HCT116 (cell line): ENCODE results near the gene SLC25A42. TPM values are rescaled to one million over a fixed set of nuclear protein-coding genes. Genes with fewer than 3 reads are reported as not detected.
"Not testable (repeated sequence)": the region's sequence is repeated elsewhere in the genome, so short reads cannot be mapped to it uniquely, and the experiment has no call there.

Source experiments
- ATAC-seq: fragments of 200-7000 bp; cut with Tn5 transposase; 2 replicates; pipeline ENCODE4 v1.9.1; 2020; ENCODE audit warnings: mild to moderate bottlenecking, moderate library complexity
- BruUV-seq: library from RNA; stranded (reverse); fragments of 400-500 nt; replicated peaks from 2 replicates; lab custom pipeline; 2021; lab: Mats Ljungman, UMichigan
- CTCF ChIA-PET: fragments of 300-600 bp; sonication (Branson Sonifier 250); formaldehyde crosslinking; loops from one replicate; lab custom pipeline; 2021; ENCODE audit warnings: antibody characterized with exemption; lab: Charles Lee
- POLR2A ChIA-PET: fragments of 300-600, 350-600 bp; sonication (Branson Sonifier 250); formaldehyde crosslinking; loops from one replicate; lab custom pipeline; 2021; ENCODE audit warnings: antibody characterized with exemption; lab: Charles Lee
- RAD21 ChIA-PET, 2 experiments: fragments of 300-600 bp; sonication (Branson Sonifier 250); formaldehyde crosslinking; loops; one replicate each; lab custom pipeline; 2023; ENCODE audit warnings: low total read pairs in 2 of 2; ENCODE audit not compliant: uncharacterized antibody in 2 of 2, unreplicated experiment in 2 of 2, low non-redundant PET in 1 of 2; lab: Charles Lee
- DNase-seq: peaks from one replicate; pipeline ENCODE4 v3.0.0-alpha.2; 2010; ENCODE audit warnings: low read depth, low spot score
- H2AFZ ChIP-seq: fragments of 200-600 bp; shearing (Covaris generic), sonication (generic); 2 replicates; pipeline ENCODE4 v1.6.1; 2017; ENCODE audit warnings: low read depth, mixed run types, mixed read lengths, antibody characterized with exemption, low read length; ENCODE audit not compliant: poor library complexity, severe bottlenecking
- H3K27ac ChIP-seq: 2 replicates; pipeline ENCODE4 v1.5.1; 2012; ENCODE audit warnings: low read depth, low read length
- H3K27me3 ChIP-seq: fragments of 200-600 bp; sonication (generic); 2 replicates; pipeline ENCODE4 v1.6.1; 2016; ENCODE audit warnings: mixed run types, low read length, mixed read lengths; ENCODE audit not compliant: insufficient read depth
- H3K36me3 ChIP-seq, 2 experiments: fragments of 200-500 bp in 1 of 2; fragments of 200-600 bp in 1 of 2; sonication (Bioruptor generic) in 1 of 2; sonication (generic) in 1 of 2; 2 replicates each; pipeline versions ENCODE4 v1.5.1 to v1.6.1; 2014 to 2016; ENCODE audit warnings: low read length in 2 of 2, inconsistent platforms in 1 of 2, mixed read lengths in 1 of 2, mixed run types in 1 of 2; ENCODE audit not compliant: insufficient read depth in 2 of 2, control insufficient read depth in 1 of 2
- H3K4me1 ChIP-seq, 2 experiments: fragments of 200-600 bp in 1 of 2; sonication (generic) in 1 of 2; 2 replicates each; pipeline versions ENCODE4 v1.5.1 to v1.6.1; 2012 to 2017; ENCODE audit warnings: low read length in 2 of 2, inconsistent platforms in 1 of 2, mild to moderate bottlenecking in 1 of 2, mixed read lengths in 1 of 2, mixed run types in 1 of 2, moderate library complexity in 1 of 2; ENCODE audit not compliant: insufficient read depth in 2 of 2, control insufficient read depth in 1 of 2
- H3K4me2 ChIP-seq: fragments of 200-600 bp; sonication (generic); 2 replicates; pipeline ENCODE4 v1.6.1; 2017; ENCODE audit warnings: mixed run types, low read length, mixed read lengths
- H3K4me3 ChIP-seq, 2 experiments: fragments of 200-600 bp in 1 of 2; sonication (generic) in 1 of 2; replicated peaks in 1 of 2; 2 replicates each; pipeline ENCODE4 v1.5.1; 2011 to 2016; ENCODE audit warnings: low read length in 2 of 2, control low read depth in 1 of 2, low read depth in 1 of 2, mild to moderate bottlenecking in 1 of 2, mixed read lengths in 1 of 2, mixed run types in 1 of 2
- H3K79me2 ChIP-seq: fragments of 200-600 bp; sonication (generic); 2 replicates; pipeline ENCODE4 v1.6.1; 2017; ENCODE audit warnings: mild to moderate bottlenecking, mixed run types, low read length, moderate library complexity, mixed read lengths; ENCODE audit not compliant: insufficient read depth
- H3K9ac ChIP-seq: fragments of 200-600 bp; sonication (generic); 2 replicates; pipeline ENCODE4 v1.6.1; 2016; ENCODE audit warnings: low read length, mixed read lengths
- H3K9me2 ChIP-seq: fragments of 200-600 bp; sonication (generic), shearing (Covaris generic); 2 replicates; pipeline ENCODE4 v1.6.1; 2017; ENCODE audit warnings: mixed run types, mild to moderate bottlenecking, moderate library complexity; ENCODE audit not compliant: insufficient read depth
- H3K9me3 ChIP-seq, 2 experiments: fragments of 200-500 bp in 1 of 2; fragments of 200-600 bp in 1 of 2; sonication (Bioruptor generic) in 1 of 2; sonication (generic) in 1 of 2; 2 replicates each; pipeline ENCODE4 v1.6.1; 2014 to 2017; ENCODE audit warnings: low read length in 2 of 2, mixed read lengths in 2 of 2, inconsistent platforms in 1 of 2, low read depth in 1 of 2, mild to moderate bottlenecking in 1 of 2, mixed run types in 1 of 2, moderate library complexity in 1 of 2; ENCODE audit not compliant: control insufficient read depth in 1 of 2, insufficient read depth in 1 of 2
- H4K20me1 ChIP-seq: fragments of 200-600 bp; sonication (generic), shearing (Covaris generic); 2 replicates; pipeline ENCODE4 v1.6.1; 2017; ENCODE audit warnings: mixed run types, mild to moderate bottlenecking, moderate library complexity; ENCODE audit not compliant: insufficient read depth
- ATF3 ChIP-seq: IDR thresholded peaks from 2 replicates; pipeline ENCODE4 v1.6.1; 2012
- ELF1 ChIP-seq: IDR thresholded peaks from 2 replicates; pipeline ENCODE4 v1.6.1; 2012; ENCODE audit warnings: low read depth, borderline replicate concordance
- TCF7L2 ChIP-seq: IDR thresholded peaks from 2 replicates; pipeline ENCODE4 v1.7.0; 2011; ENCODE audit warnings: borderline replicate concordance, inconsistent platforms; ENCODE audit not compliant: insufficient read depth, insufficient read length; ENCODE audit errors: extremely low read depth
- ZBTB33 ChIP-seq: IDR thresholded peaks from 2 replicates; pipeline ENCODE4 v1.6.1; 2011; ENCODE audit warnings: mild to moderate bottlenecking, low read length, moderate library complexity; ENCODE audit not compliant: insufficient replicate concordance; ENCODE audit errors: extremely low read depth
- ZFX ChIP-seq: fragments of 450-650 bp; IDR thresholded peaks from 2 replicates; pipeline ENCODE4 v1.6.1; 2017
- intact Hi-C: fragments of 100-400 bp; cut with micrococcal nuclease; formaldehyde crosslinking; loops from 2 replicates; pipeline ENCODE4 v1.10.0; 2022
- total RNA-seq: library from RNA; stranded (reverse); gene quantifications from one replicate; pipeline ENCODE4 v1.2.1, GENCODE V29; 2021; ENCODE audit not compliant: unreplicated experiment

The SLC25A42 gene
- total RNA-seq, 1 experiment from 2014 or later, result 10.2 TPM

GRCh38 chr19:19105365-19106055 lies 41.7 kb downstream of the SLC25A42 start (continued):
- no peak for TF ChIP-seq ATF3
- peak; percentile 46; the same call in 1 of the 2 replicates for TF ChIP-seq ZFX

- ChIA-PET RAD21 (no interaction called here), CTCF (no interaction called here), POLR2A (no interaction called here)
- DNase-seq, result no peak
- Histone ChIP-seq H3K4me3 (peak overlapping the region; percentile 56 to 63), H3K36me3 (no peaks in the 10 kb centered on the region), H2AFZ (peak overlapping the region; percentile 78), H3K9me3 (no peaks in the 10 kb centered on the region), H3K27ac (peak overlapping the region; percentile 83), H4K20me1 (no peaks in the 10 kb centered on the region), H3K9ac (peak overlapping the region; percentile 61), H3K79me2 (no peaks in the 10 kb centered on the region), H3K4me1 (peaks cover 39 to 66% of the 10 kb centered on the region in 2 experiments), H3K9me2 (no peaks in the 10 kb centered on the region), H3K27me3 (no peaks in the 10 kb centered on the region), H3K4me2 (peak overlapping the region; percentile 75)
- BruUV-seq, result no TSS peak
- intact Hi-C loops, result no loop called here
- TF ChIP-seq ZBTB33 (no peak), TCF7L2 (no peak), ELF1 (no peak)
- 0 out of 2 replicates have a peak, but pooled peaks have one; percentile 0 for ATAC-seq
These were observed 42.3 kb downstream of the SLC25A42 start for GRCh38 chr19:19106056-19106551.

GRCh38 chr19:19106938-19107337 lies 43.1 kb downstream of the SLC25A42 start:
- RAD21 ChIA-PET, POLR2A ChIA-PET, H3K4me2 ChIP-seq, H3K27ac ChIP-seq, H3K9me2 ChIP-seq, H3K79me2 ChIP-seq, intact Hi-C loops, H3K9me3 ChIP-seq, H3K36me3 ChIP-seq, CTCF ChIA-PET, BruUV-seq, H4K20me1 ChIP-seq, H3K4me3 ChIP-seq, DNase-seq, H3K27me3 ChIP-seq, H3K9ac ChIP-seq, H2AFZ ChIP-seq, ATAC-seq: not testable (repeated sequence)
- peaks cover 39 to 59% of the 10 kb centered on the region in 2 experiments for H3K4me1 ChIP-seq
